Kidney glomerular epithelial cell (primary cell): ENCODE measurements around the gene PAAF1.

Experiments
- DNase-seq: peaks from one replicate; lab custom pipeline; 2025; lab: John Stamatoyannopoulos, UW

Gene PAAF1

DNA sequence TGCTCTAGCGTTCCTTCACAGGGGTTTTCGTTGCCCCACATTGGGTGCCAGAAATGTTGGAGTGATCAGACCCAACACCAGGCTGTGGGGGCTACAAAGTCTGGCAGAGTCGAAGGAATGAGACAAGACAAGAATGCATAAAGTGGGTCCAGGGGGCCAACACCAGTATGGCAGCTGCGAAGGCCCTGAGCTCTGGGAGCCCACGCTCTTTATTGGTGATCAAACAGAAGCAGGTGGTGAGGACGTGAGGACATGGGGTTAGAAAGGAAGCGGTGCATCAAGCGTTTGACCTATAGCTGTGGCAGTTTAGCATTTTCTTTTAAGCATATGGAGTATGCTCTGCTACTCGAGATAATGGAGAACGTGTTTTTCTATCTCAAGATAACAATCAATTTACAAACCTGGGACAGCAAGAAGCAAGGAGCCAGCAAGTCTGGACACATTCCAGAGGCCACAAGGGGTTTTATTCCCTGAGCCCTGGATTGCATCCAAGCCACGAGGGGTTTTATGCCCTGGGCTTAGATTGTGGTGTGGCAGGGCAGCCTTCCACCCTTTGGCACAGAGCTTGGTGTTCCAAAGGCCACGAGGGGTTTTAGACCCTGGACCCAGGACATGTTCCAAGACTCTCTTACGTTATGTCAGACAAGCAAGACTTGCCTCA, 70.1 kb downstream of the PAAF1 start:
- no peak for DNase-seq

DNA sequence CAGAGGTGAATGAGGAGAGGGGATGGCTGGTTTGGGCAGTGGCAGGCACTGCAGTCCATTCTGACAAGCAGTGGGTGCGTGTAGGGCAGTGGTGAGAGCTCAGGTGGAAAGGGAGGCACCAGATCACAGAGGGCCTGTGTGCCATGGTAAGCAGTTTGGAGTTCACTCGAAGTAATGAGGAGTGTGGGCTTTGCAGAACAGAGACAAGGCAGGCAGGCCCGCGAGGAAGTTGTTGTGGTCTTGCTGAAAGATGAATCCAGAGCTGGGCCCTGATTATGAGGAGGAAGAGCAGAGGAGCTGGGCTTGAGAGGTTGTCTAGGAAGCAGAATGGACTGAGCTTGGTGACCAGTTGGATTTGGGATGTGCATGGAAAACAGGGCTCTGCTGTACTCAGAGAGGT, 72.4 kb downstream of the PAAF1 start:
- no peak for DNase-seq

DNA sequence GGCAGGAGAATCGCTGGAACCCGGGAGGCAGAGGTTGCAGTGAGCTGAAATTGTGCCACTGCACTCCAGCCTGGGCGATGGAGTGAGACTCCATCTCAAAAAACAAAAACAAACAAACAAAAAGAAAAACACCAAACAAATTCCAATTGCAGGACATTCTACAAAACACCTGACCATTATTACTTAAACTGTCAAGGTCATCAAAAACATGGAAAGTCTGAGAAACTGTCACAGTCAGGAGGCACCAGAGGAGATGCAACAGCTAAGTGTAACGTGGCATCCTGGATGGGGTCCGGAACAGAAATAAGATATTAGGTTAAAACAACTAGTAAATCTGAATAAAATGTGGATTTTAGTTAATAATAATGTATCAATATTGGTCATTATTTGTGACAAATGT, 73.1 kb downstream of the PAAF1 start:
- no peak for DNase-seq

DNA sequence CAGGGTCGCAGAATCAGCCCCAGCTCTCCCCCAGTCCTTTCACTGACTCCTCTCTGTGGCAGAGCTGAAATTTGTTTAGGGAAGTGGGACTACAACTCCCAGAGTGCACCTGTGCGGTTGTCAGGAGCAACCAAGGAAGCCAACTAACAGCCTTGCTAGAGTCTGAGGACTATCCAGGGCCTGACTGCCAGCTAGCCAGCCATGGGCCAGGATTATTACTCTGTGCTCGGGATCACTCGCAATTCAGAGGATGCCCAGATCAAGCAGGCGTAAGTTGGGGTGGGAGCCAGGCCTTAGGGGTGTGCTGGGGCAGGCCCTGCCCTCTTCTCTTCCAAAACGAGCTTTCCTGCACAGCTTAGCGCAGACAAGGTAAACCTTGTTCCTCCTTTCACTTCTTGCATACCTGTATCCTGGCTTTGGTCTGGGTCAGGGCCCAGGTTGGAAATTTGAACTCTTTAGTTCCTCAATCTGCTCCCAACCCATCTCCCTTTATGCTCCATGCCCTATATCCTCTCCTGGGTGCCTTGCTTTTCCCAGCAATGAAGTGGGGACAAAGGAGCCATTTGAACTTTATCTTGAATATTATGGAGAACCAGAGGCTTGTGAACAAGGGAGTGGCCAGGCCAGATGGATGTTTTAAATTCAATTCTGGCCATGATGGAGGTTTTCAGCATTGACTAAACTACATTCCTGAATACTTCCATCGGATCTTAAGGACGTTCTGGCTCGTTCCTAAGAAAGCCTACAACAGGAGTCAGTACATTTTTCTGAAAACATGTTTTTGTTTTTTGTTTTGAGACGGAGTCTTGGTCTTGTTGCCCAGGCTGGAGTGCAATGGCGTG, 74.3 kb downstream of the PAAF1 start, which contains the start of gene DNAJB13:
Gene DNAJB13 (plus strand): TSS at position 158 of the 842 bp plus-strand sequence. CDS start 44 bp downstream, at position 202.
- DNase-seq, result peak; percentile 46

DNA sequence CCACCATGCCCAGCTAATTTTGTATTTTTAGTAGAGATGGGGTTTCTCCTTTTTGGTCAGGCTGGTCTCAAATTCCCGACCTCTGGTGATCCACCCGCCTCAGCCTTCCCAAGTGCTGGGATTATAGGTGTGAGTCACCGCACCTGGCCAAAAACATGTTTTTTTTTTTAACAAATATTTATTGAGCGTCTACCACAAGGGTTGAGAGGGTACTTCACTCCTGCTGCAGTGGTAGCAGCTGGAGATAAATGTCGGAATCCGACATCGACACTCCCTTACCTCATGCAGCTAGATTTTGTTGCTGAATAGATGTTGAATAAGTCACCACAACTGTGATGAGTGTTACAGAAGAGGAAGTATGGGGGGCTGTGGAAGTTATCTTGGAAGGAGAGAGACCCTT, 75.0 kb downstream of the PAAF1 start:
- DNase-seq, result peak; percentile 35

DNA sequence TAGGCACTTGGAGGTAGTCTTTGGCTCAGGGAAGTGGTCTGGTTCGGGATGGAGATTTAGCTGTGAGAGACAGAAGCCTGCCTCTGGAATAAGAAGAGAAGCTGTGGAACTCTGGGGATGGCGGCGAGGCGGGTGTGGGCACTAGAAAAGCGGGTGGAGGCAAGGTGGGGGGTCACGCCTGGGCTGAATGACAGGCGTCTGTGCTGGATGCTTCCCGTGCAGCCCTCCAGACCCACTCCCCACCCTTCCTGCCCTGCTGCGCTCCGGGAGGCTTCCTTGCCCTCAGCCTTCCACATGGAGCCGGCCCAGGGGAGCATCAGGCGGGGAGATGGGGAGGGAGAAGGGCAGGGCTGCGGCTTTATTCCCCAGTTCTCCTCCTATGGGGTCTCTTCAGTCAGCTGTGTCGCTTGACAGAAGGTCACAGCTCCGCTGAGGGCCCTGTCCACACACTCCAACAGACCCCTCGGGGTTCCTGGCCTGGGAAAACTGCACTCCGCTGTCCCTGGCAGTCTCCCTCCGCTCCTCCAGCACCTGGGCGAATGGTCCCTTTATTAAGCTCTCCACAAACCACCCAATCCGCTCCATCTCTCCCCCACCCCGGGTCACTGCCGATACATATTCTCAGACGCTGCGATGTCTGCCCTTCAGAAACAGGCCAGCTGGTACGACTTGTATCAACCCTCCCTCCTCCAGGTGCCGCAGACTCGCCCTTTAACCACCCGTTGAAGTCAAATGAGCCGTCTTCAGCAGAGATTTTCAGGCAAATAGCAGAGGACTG, 80.3 kb downstream of the PAAF1 start:
- DNase-seq, result no peak

DNA sequence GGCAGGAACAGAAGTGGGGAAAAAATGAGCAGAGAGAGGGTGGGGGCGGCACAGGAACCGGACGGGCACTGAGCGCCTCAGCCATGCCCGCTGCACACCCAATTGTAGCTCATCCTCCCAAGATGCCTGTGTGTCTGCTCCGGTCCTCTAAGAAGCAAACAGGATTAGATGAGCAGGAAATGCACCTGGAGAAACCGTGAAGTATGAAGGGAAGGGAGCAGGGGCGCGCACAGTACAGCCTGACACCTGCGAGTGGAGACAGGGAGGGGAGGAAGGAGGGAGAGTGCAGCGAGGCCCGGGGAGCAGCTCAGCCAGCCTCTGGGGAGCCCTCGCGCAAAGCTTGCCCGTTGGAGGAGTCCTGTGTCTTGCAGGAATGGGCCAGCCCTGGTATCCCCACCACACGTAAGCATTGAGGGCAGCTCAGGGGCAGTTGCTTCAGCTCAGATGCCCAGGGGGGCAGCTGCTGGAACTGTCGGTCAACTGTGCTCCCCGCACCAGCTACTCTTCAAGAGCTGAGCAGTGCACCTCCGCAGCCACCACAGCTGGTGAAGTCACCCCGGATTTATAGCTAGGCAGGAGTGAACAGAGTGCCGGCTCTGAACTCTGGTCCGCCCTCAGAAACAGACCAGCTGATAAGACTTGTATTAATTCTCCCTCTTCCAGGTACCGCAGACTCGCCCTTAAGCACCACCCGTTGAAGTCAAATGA, 81.0 kb downstream of the PAAF1 start:
- DNase-seq, result no peak

DNA sequence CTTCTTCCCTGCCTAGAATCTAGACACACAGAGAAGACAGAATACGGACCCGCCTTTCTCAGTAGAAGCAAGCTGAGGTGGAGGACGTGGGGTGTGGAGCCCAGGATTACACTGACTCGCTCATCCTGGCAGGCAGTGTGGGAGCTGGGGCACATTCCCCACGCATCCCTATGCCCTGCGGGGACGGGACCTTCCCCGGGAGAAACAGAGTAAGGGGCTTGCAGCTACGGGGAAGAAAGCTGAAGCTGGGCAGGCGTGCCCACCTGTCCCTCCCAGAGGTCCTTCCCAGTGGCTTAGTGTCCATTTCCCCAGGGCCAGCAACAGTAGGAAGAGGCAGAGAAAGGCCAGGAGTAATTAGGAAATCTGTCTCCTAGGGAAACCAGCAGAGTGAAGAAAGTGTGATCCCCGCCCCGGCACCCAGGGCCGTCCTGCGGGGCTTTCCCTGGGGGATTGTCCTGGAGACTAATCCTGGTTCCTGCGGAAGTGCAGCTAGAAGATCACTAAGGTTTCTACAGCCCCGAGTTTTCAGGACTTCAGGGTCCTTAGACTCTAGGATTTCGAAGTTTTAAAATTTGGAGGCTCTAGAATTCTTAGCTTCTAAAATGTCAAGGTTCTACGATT, 81.8 kb downstream of the PAAF1 start:
- DNase-seq, result no peak

DNA sequence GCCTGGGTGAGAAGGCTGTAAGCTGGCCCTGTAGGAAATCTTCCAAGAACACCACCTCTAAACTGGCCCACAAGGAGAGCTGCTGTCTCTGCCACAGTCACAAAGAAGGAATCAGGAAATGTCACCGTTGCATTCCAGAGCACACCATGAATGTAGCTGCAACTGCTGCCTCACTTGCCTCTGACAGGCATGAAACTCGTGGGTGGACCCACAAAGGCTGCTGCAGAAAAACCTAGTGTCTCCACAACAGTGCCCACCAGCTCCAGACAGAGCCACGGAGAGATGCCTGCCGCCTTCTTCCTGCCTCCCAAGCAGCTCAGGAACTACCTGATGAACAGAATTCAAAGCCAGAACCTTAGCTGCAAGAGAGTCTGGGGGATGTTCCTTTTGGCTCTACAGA, 84.5 kb downstream of the PAAF1 start:
- peak; percentile 6 for DNase-seq

DNA sequence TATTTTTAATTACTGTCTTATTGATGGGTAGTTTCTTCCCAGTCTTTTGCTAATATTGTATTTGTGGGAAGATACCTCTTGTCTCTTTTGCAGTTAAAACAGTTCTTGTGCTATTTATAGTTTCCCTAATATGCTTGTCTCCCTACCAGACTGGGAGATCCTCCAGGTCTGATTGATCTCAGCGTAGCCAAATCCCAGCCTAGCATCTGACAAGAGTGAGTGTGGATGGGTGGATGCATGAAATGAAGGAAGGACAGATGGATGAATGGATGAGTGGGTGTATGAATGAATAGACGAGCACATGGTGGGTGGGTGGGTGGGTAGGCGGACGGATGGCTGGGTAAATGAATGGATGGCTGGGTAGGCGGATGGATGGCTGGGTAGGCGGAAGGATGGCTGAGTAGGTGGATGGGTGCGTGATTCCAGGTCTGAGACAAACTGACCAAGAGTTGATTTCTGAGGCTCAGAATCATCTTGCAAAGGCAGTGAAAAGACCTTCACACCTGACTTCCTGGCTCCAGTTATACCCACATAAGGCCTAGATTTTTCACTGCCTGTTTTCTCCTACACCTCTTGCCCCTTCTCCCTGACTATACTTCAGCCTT, 85.4 kb downstream of the PAAF1 start:
- DNase-seq, result no peak

DNA sequence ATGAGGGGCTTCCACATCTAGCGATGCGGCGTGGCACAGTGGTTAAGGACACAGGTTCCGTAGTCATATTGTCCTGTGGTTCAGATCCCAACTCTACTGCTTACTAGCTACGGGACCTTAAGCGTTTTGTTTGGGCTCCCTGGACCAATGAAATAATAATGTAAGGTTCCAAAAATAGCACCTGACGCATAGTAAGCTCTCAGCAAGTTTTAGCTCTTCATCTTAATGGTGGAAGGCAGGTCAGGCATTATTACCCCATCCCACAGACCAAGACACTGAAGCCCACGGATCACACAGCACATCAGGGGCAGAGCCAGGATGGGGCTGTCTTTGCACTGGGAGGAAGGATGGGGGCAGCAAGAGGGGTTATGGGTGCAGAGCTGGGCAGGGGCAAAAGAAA, 87.1 kb downstream of the PAAF1 start:
- DNase-seq, result no peak

DNA sequence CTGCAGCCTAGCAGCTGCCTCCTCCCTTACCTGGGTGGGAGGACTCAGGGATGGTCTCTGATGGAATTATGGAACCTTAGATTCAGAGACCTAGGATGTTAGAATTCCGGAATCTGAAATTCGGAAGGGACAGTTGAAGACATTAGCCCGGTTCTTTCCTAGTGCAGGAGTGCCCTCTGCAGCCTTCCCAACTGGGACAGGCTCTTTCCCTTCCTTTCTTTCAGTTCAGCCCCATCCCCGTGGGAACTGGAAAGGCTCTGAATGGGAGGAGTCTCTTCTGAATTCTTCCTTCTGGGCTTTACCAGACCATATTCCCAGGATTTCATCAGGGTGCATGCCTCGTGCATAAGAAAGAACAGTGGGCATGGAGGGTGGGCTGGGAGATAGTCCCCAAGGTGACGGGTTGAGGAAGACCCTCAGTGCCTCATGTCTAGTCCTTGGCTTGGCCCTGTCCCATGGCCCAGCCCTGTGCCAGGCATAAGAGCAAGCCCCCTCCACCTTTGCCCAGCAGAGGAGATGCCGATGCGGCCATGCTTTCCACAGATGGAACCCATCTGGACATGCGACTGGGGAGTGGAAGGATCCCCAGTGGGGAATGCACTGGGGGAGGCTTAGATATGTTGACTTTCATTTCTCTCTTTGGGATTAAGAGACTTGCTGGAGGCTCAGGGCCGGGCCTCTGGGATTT, 88.4 kb downstream of the PAAF1 start:
- DNase-seq, result no peak

DNA sequence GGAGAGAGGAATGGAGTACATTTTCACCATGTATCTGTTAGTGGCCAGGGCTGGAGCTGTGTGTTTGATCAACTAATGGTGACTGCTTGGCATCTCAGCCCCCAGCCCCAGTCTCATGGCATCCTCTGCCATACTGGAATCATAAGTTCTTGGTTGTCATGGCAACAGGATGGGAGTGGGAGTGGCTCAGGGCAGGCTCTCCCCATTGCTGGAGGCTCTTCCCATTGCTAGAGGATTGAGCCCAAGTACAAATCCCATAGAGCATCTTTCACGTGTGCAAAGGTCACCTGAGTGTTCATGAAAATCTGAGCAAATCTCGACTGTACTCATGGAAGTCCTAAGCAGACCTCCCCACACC, 88.9 kb downstream of the PAAF1 start:
- no peak for DNase-seq

DNA sequence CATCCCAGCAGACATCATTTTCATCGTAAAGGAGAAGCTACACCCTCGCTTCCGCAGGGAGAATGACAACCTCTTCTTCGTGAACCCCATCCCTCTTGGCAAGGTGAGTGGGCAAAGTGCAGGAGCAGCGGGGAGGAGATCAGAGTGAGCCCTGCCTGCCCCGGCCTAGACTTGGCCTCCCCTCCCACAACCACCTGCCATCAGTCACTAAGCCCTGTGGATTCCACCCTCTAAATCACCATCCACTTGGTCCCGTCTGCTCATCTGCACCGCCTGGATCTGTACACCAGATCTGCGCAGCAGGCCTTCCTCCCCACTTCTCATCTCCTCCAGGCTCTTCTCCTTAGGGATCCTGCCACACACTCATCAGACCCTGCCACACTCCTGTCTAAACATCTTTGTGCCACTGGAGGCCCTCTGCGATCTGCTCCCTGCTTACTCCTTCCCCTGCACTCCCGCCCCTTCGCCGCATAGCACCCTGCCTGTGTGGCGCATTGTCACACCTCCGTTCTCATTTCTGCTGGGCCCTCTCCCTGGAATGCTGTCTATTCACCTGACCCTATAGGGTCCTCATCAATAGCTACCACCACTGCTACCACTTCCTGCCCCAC, 91.7 kb downstream of the PAAF1 start:
- no peak for DNase-seq

DNA sequence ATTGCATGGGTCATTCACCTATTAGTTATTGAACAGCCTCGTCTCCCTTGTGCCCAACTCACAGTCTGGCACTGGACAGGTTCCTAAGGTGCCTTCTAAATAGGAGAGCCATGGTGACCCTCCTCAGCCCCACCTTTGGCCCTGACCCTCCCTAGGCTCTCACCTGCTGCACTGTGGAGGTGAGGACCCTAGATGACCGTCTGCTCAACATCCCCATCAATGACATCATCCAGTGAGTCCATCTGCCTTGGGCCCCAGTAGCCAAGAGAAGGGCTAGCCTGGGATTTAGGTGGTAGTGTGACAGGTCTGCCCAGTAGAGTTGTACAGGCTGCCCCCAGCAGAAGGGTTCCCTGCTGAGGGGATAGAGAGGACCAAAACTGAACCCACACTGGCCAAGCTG, 92.3 kb downstream of the PAAF1 start:
- no peak for DNase-seq

DNA sequence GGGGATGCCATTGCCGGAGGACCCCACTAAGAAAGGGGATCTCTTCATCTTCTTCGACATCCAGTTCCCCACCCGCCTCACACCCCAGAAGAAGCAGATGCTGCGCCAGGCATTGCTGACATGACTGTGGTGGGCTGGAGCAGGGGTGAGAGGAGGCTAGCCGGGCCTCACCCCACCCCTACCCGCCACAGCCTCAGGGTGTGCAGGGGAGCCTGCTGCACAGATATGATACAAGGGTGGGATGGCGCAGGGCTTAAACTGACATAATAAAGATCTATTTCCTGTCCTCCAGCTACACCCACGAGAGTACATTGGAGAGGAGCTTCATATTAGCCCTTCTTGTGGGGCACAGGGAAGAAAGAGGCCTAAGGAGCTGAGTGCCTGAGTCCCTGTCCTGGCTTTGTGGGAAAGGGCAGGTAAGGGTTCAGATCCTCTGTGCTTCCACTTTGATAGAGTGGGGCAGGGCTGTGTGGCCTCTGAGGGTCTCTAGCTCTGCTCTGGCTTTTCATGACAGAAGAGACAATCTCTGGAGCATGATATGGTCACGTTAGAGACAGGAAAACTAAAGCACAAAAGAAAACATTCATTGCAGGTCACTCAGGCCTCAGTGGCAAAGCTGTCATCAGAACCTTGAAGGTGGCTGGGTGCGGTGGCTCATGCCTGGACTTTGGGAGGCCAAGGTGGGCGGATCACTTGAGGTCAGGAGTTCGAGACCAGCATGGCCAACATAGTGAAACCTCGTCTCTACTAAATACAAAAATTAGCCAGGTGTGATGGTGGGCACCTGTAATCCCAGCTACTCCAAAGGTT, 93.4 kb downstream of the PAAF1 start:
- no peak for DNase-seq

DNA sequence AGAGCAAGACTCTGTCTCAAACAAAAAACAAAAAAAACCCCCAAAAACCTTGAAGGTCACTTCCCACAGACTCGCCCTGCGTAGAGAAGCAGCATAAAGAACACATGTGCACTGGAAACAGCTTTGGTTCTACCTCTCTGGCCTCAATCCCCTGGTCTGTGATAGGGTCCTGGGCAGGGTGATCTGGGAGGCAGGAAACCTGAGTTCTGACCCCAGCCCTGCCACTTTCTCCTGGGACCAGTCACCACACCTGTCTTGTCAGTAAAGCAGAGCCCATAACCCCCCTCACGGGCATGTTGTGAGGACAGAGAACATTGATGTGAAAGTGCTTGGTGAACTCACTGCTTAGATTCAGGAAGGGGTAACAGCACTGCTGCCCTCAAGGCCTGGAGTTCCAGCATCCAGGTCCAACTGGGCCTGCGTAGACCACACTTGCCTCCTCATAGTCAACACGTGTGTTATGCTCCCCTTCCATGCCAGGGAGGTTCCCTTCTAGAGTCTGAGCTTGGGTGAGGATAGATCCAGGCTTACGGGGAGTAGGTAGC, 94.4 kb downstream of the PAAF1 start:
- DNase-seq, result no peak

DNA sequence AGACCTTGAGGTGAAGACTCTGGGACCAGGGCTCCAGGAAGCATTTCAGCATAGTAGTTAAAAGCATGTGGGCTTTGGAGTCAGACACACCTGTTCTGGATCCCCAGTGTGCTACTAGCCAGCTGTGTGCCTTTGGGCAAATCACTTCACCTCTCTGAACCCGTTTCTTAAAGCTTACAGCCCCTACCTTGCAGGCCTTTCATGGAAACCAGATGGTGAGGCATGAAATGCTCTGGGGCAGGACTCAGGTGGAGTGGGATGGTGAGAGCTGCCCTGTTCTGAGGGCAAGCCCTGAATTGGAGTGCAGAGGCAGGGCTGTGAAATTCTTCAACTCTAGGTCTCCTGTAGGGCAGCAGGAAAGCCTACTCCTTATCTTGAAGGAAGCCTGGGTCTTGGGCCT, 95.4 kb downstream of the PAAF1 start:
- DNase-seq, result no peak
